Body of pancreas (tissue), 4 donors: ENCODE results near the gene DEFB128. TPM values are rescaled to one million over a fixed set of nuclear protein-coding genes. Genes with fewer than 3 reads are reported as not detected.
"Not testable (repeated sequence)": the region's sequence is repeated elsewhere in the genome, so short reads cannot be mapped to it uniquely, and the experiment has no call there.

ENCODE experiments used
- ATAC-seq: fragments of 150-250 bp; one replicate; pipeline ENCODE4 v1.9.1; 2016
- DNase-seq, 4 donors: peaks; one replicate each; pipeline ENCODE4 v3.0.0-alpha.2; 2019
- H3K27ac ChIP-seq, 4 donors: fragments of 200-600 bp; sonication (generic); 1 replicate in 3 of 4; 2 replicates in 1 of 4; pipeline versions ENCODE4 v1.5.1 to v1.6.1; 2016 to 2019; ENCODE audit warnings: mild to moderate bottlenecking in 1 of 4, mixed read lengths in 1 of 4, moderate library complexity in 1 of 4
- H3K27me3 ChIP-seq, 2 donors: fragments of 200-600 bp; sonication (generic); one replicate each; pipeline ENCODE4 v1.6.0; 2016; ENCODE audit warnings: mild to moderate bottlenecking in 1 of 2
- H3K36me3 ChIP-seq, 2 donors: fragments of 200-600 bp; sonication (generic); replicated peaks in 1 of 2; 2 replicates each; pipeline ENCODE4 v1.5.1; 2016; ENCODE audit warnings: low read depth in 2 of 2; ENCODE audit not compliant: insufficient read depth in 1 of 2
- H3K4me1 ChIP-seq: fragments of 200-600 bp; sonication (generic); one replicate; pipeline ENCODE4 v1.6.0; 2016
- H3K4me3 ChIP-seq, 2 donors: fragments of 200-600 bp; sonication (generic); 1 replicate in 1 of 2; 2 replicates in 1 of 2; pipeline ENCODE4 v1.5.1; 2016 to 2019
- H3K9me3 ChIP-seq, 3 donors: fragments of 200-600 bp; sonication (generic); 1 replicate in 2 of 3; 2 replicates in 1 of 3; pipeline ENCODE4 v1.5.1; 2016
- CTCF ChIP-seq, 7 experiments: fragments of 450-650 bp in 4 of 7; fragments of 200-600 bp in 3 of 7; sonication (generic) in 3 of 7; IDR thresholded peaks; one replicate each; pipeline ENCODE4 v1.5.1; 2016 to 2019; ENCODE audit warnings: antibody characterized with exemption in 7 of 7
- POLR2A ChIP-seq, 3 donors: fragments of 450-650 bp; IDR thresholded peaks; one replicate each; pipeline ENCODE4 v1.6.1; 2016; ENCODE audit warnings: antibody characterized with exemption in 3 of 3, mild to moderate bottlenecking in 2 of 3
- whole genome bisulfite sequencing, 2 donors: methylation state at CpG; one replicate each; pipeline ENCODE4 v1.1.5; 2017; 5-methylcytosine and 5-hydroxymethylcytosine counted together
- intact Hi-C: fragments of 100-400 bp; cut with DNase I; formaldehyde crosslinking; loops from one replicate; pipeline ENCODE4 v1.15.1; 2023
- total RNA-seq, 2 donors: library from RNA; depleted of rRNA; stranded (reverse); fragments of >200 nt; gene quantifications; one replicate each; pipeline ENCODE4 v1.1.0, GENCODE V29; 2016

DEFB128 gene
- total RNA-seq, 2 donors from 2014 or later = not detected

- ATAC-seq = no peak
- TF ChIP-seq POLR2A (IDR thresholded peaks at IDR 0.05) (no peak), CTCF (IDR thresholded peaks at IDR 0.05) (no peak)
- WGBS, 2 donors = 63 to 80% methylated on average over 1 of the region's 1 CpG
Observed at GRCh38 chr20:215796-216195, 26.3 kb upstream of the DEFB128 start.

GRCh38 chr20:214383-214782 lies 24.9 kb upstream of the DEFB128 start:
- Histone ChIP-seq H3K36me3 (no peaks in the 10 kb centered on the region), H3K27ac (no peak overlapping the region), H3K9me3 (no peaks in the 10 kb centered on the region), H3K4me3 (no peak overlapping the region), H3K4me1 (no peaks in the 10 kb centered on the region), H3K27me3 (peaks cover 0 to 7% of the 10 kb centered on the region in 2 donors)
- intact Hi-C loops = no loop called here
- WGBS, 2 donors = 57 to 70% methylated on average over 2 of the region's 2 CpGs
- DNase-seq (no peak), ATAC-seq (no peak)
- no peak for TF ChIP-seq CTCF (IDR thresholded peaks at IDR 0.05)
- no peak for TF ChIP-seq POLR2A (IDR thresholded peaks at IDR 0.05)

More at GRCh38 chr20:215796-216195, 26.3 kb upstream of the DEFB128 start:
- peaks cover 0 to 12% of the 10 kb centered on the region in 2 donors for H3K27me3 ChIP-seq
- no peak overlapping the region for H3K4me3 ChIP-seq
- intact Hi-C loops = no loop called here
- H3K27ac ChIP-seq = no peak overlapping the region
- no peaks in the 10 kb centered on the region for H3K4me1 ChIP-seq
- H3K36me3 ChIP-seq = no peaks in the 10 kb centered on the region
- H3K9me3 ChIP-seq = no peaks in the 10 kb centered on the region
- no peak for DNase-seq

GRCh38 chr20:210809-211502 lies 21.4 kb upstream of the DEFB128 start:
- Histone ChIP-seq H3K27ac (no peak overlapping the region), H3K9me3 (no peaks in the 10 kb centered on the region), H3K4me1 (no peaks in the 10 kb centered on the region), H3K36me3 (no peaks in the 10 kb centered on the region), H3K4me3 (no peak overlapping the region), H3K27me3 (no peaks in the 10 kb centered on the region)
- intact Hi-C loops = no loop called here
- no peak for DNase-seq
- TF ChIP-seq CTCF (IDR thresholded peaks at IDR 0.05) = no peak
- no peak for TF ChIP-seq POLR2A (IDR thresholded peaks at IDR 0.05)
- WGBS, 2 donors = 38 to 51% methylated on average over 7 of the region's 7 CpGs
- ATAC-seq = no peak

GRCh38 chr20:208942-209566 lies 19.5 kb upstream of the DEFB128 start:
- intact Hi-C loops = no loop called here
- TF ChIP-seq POLR2A (IDR thresholded peaks at IDR 0.05) (no peak), CTCF (IDR thresholded peaks at IDR 0.05) (peak in 6 of 7 experiments; percentile 39 to 64 (median 58))

GRCh38 chr20:203630-204029 lies 14.1 kb upstream of the DEFB128 start:
- H3K9me3 ChIP-seq = not testable (repeated sequence)

More at GRCh38 chr20:208942-209566, 19.5 kb upstream of the DEFB128 start:
- H3K9me3 ChIP-seq = no peaks in the 10 kb centered on the region
- ATAC-seq = peak; percentile 56
- H3K27me3 ChIP-seq = no peaks in the 10 kb centered on the region
- no peak overlapping the region for H3K27ac ChIP-seq
- H3K4me1 ChIP-seq = no peaks in the 10 kb centered on the region
- no peaks in the 10 kb centered on the region for H3K36me3 ChIP-seq
- WGBS, 2 donors = 14 to 23% methylated on average over 5 of the region's 5 CpGs
- H3K4me3 ChIP-seq = no peak overlapping the region
- peak in 2 of 4 donors; percentile 8 to 44 for DNase-seq

More at GRCh38 chr20:203630-204029, 14.1 kb upstream of the DEFB128 start:
- H3K4me3 ChIP-seq, H3K36me3 ChIP-seq, H3K27me3 ChIP-seq, H3K4me1 ChIP-seq, DNase-seq, ATAC-seq, intact Hi-C loops, H3K27ac ChIP-seq: not testable (repeated sequence)
- 55 to 66% methylated on average over 4 of the region's 4 CpGs for WGBS, 2 donors
